Measurements from ENCODE around the gene RUNX2. TPM values are rescaled to one million over a fixed set of nuclear protein-coding genes. Genes with fewer than 3 reads are reported as not detected.

Gene RUNX2
- polyA plus RNA-seq, 1 of the 3 experiments (the other 2 are of a cell fraction): 4.4 TPM

- CTCF ChIA-PET: interaction anchor here (0.6 kb wide), 1 partner anchor 25 kb away, joined by 3 read pairs; no protein-coding TSS in a partner anchor
- 47% methylated on average over 2 of the region's 2 CpGs for WGBS (ENCODE audit: low lambda C conversion rate)
Measured at GRCh38 chr6:45689926-45690615, 361.9 kb downstream of the RUNX2 start.

More at GRCh38 chr6:45689926-45690615, 361.9 kb downstream of the RUNX2 start:
- DNase-seq: no peak
- no peak overlapping the region for H3K4me3 ChIP-seq (ENCODE audit: low read depth in 2 of 2, low read length in 1 of 2)
- no peak overlapping the region for H3K9ac ChIP-seq
- no peaks in the 10 kb centered on the region for H3K36me3 ChIP-seq (replicated peaks in 1 of 2; ENCODE audit: control insufficient read depth in 1 of 2, insufficient read depth in 2 of 2, low read length in 1 of 2)
- H3K79me2 ChIP-seq (ENCODE audit: insufficient read depth): no peaks in the 10 kb centered on the region
- H3K9me3 ChIP-seq: no peaks in the 10 kb centered on the region
- no peaks in the 10 kb centered on the region for H3K4me1 ChIP-seq (ENCODE audit: control insufficient read depth in 1 of 2, insufficient read depth in 2 of 2, low read depth in 1 of 2, low read length in 1 of 2)
- POLR2A ChIA-PET: no interaction called here
- H3K27me3 ChIP-seq (ENCODE audit: insufficient read depth): no peaks in the 10 kb centered on the region
- H3K9me2 ChIP-seq: no peaks in the 10 kb centered on the region
- H3F3A ChIP-seq (replicated peaks; ENCODE audit: insufficient read depth): no peaks in the 10 kb centered on the region
- no peak overlapping the region for H3K27ac ChIP-seq (ENCODE audit: low read depth in 2 of 2, low read length in 1 of 2)
- no peaks in the 10 kb centered on the region for H4K20me1 ChIP-seq (ENCODE audit: insufficient read depth)
- no peak overlapping the region for H2AFZ ChIP-seq (ENCODE audit: low read depth)
- H3K4me2 ChIP-seq: no peak overlapping the region
- TF ChIP-seq IRF3 (IDR thresholded peaks at IDR 0.05; ENCODE audit: low read depth, low read length): no peak
- no peak for TF ChIP-seq USF1 (IDR thresholded peaks at IDR 0.05; ENCODE audit: borderline replicate concordance, low read depth)
- TF ChIP-seq MEF2A (IDR thresholded peaks at IDR 0.05; ENCODE audit: borderline replicate concordance, low read depth): no peak
- no peak for TF ChIP-seq RAD21 (IDR thresholded peaks at IDR 0.05; ENCODE audit: low read length)
- no peak for TF ChIP-seq REST (IDR thresholded peaks at IDR 0.05; ENCODE audit: low read depth, low read length)
- TF ChIP-seq JUND (IDR thresholded peaks at IDR 0.05): no peak
- TF ChIP-seq RCOR1 (IDR thresholded peaks at IDR 0.05; ENCODE audit: low read length): no peak
- no peak for TF ChIP-seq SIN3A (IDR thresholded peaks at IDR 0.05; ENCODE audit: borderline replicate concordance, low read depth, low read length)
- no peak for TF ChIP-seq MXI1 (IDR thresholded peaks at IDR 0.05; ENCODE audit: low read depth, low read length)
- TF ChIP-seq CHD2 (IDR thresholded peaks at IDR 0.05; ENCODE audit: low read length, partially characterized antibody): no peak
- TF ChIP-seq SMC3 (IDR thresholded peaks at IDR 0.05; ENCODE audit: low read depth, low read length): no peak
- no peak for TF ChIP-seq EP300 (IDR thresholded peaks at IDR 0.05; ENCODE audit: borderline replicate concordance in 1 of 2, low read depth in 1 of 2, low read length in 1 of 2)
- TF ChIP-seq MAX (IDR thresholded peaks at IDR 0.05; ENCODE audit: low read depth): no peak
- TF ChIP-seq YY1 (IDR thresholded peaks at IDR 0.05; ENCODE audit: low read depth): no peak
- TF ChIP-seq GABPA (IDR thresholded peaks at IDR 0.05; ENCODE audit: low read depth): no peak
- no peak for TF ChIP-seq CTCF (IDR thresholded peaks at IDR 0.05)
